Panc1 (cell line): ENCODE measurements around the gene MX1.

Source experiments
- POLR2AphosphoS5 ChIP-seq: IDR thresholded peaks from 2 replicates; pipeline ENCODE4 v1.6.1; 2012; ENCODE audit warnings: mild to moderate bottlenecking, low read depth, low read length, moderate library complexity
- TF ChIP-seq, protein P1 (sequence below): fragments of 450-650 bp; IDR thresholded peaks from 2 replicates; pipeline ENCODE4 v1.5.1; 2017; ENCODE audit warnings: mild to moderate bottlenecking
- TF ChIP-seq, protein P2 (sequence below), 2 experiments: IDR thresholded peaks; 2 replicates each; pipeline ENCODE4 v1.6.1; 2011 to 2012; ENCODE audit warnings: low read depth in 2 of 2, control low read depth in 1 of 2, low read length in 1 of 2, mild to moderate bottlenecking in 1 of 2, moderate library complexity in 1 of 2; ENCODE audit not compliant: insufficient read depth in 1 of 2

DNA sequence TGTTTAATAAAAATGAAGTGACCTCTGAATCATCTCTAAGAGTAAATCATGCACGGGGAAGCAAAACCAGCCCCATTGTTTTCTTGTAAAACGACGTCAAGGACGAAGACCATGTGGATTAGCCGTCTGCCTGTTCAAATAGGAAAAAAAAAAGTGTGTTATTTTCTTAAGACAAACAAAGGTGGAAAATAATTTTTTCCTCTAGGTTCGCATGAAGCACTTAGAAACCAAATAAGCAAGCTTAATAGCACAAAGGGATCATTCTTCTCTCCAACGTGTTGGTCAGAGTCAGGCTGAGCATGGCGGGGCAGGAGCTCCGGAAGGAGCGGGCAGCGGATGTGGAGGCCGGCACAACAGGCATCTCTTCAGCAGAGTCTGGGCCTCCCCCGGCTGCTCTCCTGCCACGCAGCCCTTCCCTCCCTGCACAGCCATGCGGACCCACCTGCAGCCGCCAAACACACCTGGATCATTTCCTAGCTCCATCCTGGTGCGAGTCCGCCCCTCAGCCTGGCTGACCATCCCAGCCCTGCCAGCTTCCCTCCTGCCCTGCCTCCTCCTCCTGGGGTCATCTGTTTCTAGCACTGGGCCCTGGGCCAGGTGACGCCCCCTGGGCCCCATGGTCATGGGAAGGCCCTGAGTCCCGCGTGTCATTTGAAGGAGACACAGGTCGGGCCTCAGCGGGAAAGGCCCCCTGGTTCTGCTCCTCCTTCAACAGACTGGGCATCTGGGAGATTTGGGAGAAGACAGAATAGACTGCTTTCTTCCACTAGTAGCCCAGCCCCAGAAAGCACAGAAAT, 40.2 kb downstream of the MX1 start:
- TF ChIP-seq, protein P1, sequence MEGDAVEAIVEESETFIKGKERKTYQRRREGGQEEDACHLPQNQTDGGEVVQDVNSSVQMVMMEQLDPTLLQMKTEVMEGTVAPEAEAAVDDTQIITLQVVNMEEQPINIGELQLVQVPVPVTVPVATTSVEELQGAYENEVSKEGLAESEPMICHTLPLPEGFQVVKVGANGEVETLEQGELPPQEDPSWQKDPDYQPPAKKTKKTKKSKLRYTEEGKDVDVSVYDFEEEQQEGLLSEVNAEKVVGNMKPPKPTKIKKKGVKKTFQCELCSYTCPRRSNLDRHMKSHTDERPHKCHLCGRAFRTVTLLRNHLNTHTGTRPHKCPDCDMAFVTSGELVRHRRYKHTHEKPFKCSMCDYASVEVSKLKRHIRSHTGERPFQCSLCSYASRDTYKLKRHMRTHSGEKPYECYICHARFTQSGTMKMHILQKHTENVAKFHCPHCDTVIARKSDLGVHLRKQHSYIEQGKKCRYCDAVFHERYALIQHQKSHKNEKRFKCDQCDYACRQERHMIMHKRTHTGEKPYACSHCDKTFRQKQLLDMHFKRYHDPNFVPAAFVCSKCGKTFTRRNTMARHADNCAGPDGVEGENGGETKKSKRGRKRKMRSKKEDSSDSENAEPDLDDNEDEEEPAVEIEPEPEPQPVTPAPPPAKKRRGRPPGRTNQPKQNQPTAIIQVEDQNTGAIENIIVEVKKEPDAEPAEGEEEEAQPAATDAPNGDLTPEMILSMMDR: no peak
- TF ChIP-seq POLR2AphosphoS5: no peak
- TF ChIP-seq, protein P2, sequence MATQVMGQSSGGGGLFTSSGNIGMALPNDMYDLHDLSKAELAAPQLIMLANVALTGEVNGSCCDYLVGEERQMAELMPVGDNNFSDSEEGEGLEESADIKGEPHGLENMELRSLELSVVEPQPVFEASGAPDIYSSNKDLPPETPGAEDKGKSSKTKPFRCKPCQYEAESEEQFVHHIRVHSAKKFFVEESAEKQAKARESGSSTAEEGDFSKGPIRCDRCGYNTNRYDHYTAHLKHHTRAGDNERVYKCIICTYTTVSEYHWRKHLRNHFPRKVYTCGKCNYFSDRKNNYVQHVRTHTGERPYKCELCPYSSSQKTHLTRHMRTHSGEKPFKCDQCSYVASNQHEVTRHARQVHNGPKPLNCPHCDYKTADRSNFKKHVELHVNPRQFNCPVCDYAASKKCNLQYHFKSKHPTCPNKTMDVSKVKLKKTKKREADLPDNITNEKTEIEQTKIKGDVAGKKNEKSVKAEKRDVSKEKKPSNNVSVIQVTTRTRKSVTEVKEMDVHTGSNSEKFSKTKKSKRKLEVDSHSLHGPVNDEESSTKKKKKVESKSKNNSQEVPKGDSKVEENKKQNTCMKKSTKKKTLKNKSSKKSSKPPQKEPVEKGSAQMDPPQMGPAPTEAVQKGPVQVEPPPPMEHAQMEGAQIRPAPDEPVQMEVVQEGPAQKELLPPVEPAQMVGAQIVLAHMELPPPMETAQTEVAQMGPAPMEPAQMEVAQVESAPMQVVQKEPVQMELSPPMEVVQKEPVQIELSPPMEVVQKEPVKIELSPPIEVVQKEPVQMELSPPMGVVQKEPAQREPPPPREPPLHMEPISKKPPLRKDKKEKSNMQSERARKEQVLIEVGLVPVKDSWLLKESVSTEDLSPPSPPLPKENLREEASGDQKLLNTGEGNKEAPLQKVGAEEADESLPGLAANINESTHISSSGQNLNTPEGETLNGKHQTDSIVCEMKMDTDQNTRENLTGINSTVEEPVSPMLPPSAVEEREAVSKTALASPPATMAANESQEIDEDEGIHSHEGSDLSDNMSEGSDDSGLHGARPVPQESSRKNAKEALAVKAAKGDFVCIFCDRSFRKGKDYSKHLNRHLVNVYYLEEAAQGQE (IDR thresholded peaks at IDR 0.05; ENCODE audit: insufficient read depth in 1 of 2, low read depth in 2 of 2, low read length in 1 of 2): no peak
